ENCODE data around the gene ARG2.

DNA sequence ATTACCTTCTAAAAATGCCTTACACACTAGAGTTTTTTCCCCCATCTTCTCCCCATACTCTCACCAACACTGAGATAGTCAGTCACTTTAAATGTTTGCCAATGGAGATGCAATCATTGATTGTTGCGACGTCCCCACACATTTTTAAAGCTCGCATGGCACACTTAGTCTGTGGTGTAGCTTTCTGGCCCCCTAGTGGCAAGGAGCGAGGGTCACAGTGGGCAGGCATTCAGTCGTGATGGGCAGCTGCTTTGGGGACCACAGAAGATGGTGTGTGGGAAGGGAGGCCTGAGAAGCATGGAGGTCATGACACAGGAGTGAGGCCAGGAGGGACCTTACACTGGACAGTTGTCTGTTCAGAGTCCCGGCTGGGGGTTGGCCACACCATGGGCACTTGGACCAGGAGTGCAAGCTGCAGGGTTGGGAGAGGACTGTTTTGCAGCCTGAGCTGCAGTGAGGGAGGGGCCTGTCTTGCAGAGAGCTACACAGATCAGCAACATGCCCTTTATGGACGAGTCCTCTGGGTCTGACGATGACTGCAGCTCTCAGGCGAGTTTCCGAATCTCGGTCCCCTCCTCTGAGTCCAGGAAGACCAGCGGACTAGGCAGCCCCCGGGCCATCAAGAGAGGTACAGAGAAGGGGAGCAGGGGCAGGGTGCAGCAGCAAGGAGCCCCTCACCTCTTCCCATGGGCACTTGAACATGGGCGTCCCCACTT is 48.3 kb upstream of the ARG2 start:
- TF ChIP-seq, protein P1, sequence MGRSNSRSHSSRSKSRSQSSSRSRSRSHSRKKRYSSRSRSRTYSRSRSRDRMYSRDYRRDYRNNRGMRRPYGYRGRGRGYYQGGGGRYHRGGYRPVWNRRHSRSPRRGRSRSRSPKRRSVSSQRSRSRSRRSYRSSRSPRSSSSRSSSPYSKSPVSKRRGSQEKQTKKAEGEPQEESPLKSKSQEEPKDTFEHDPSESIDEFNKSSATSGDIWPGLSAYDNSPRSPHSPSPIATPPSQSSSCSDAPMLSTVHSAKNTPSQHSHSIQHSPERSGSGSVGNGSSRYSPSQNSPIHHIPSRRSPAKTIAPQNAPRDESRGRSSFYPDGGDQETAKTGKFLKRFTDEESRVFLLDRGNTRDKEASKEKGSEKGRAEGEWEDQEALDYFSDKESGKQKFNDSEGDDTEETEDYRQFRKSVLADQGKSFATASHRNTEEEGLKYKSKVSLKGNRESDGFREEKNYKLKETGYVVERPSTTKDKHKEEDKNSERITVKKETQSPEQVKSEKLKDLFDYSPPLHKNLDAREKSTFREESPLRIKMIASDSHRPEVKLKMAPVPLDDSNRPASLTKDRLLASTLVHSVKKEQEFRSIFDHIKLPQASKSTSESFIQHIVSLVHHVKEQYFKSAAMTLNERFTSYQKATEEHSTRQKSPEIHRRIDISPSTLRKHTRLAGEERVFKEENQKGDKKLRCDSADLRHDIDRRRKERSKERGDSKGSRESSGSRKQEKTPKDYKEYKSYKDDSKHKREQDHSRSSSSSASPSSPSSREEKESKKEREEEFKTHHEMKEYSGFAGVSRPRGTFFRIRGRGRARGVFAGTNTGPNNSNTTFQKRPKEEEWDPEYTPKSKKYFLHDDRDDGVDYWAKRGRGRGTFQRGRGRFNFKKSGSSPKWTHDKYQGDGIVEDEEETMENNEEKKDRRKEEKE (IDR thresholded peaks at IDR 0.05): no peak
- TF ChIP-seq GATAD2B (conservative IDR thresholded peaks at IDR 0.05; ENCODE audit: low read depth): no peak
